SK-N-MC (cell line): ENCODE results near the gene MAPK1IP1L.

ENCODE experiments used
- DNase-seq: peaks from one replicate; pipeline ENCODE4 v3.0.0-alpha.2; 2011; ENCODE audit warnings: low read depth, low spot score
- H3K27ac ChIP-seq: fragments of 200-600 bp; sonication (generic); 2 replicates; pipeline ENCODE4 v1.5.1; 2016; ENCODE audit warnings: mixed run types
- H3K36me3 ChIP-seq: fragments of 200-600 bp; sonication (generic); 2 replicates; pipeline ENCODE4 v1.6.1; 2017; ENCODE audit warnings: antibody characterized with exemption, low read length, mixed read lengths; ENCODE audit not compliant: insufficient read depth
- H3K4me3 ChIP-seq: fragments of 200-600 bp; sonication (generic); 2 replicates; pipeline ENCODE4 v1.5.1; 2016
- H3K9ac ChIP-seq: fragments of 200-600 bp; sonication (generic); 2 replicates; pipeline ENCODE4 v1.8.0; 2017; ENCODE audit warnings: mixed run types, mixed read lengths; ENCODE audit not compliant: insufficient read length
- H3K9me3 ChIP-seq: fragments of 200-600 bp; sonication (generic); 2 replicates; pipeline ENCODE4 v1.6.1; 2017; ENCODE audit warnings: low read depth, mild to moderate bottlenecking, antibody characterized with exemption, low read length, moderate library complexity, mixed read lengths
- EZH2 ChIP-seq: fragments of 200-600 bp; sonication (generic); IDR thresholded peaks from one replicate; pipeline ENCODE4 v1.6.1; 2017; ENCODE audit warnings: antibody characterized with exemption
- FOXP2 ChIP-seq: optimal IDR thresholded peaks from 2 replicates; pipeline ENCODE3; 2011; ENCODE audit warnings: mild to moderate bottlenecking, moderate library complexity; ENCODE audit not compliant: insufficient read depth; ENCODE audit errors: extremely low read length, control extremely low read depth
- POLR2AphosphoS5 ChIP-seq: IDR thresholded peaks from 2 replicates; pipeline ENCODE4 v1.6.1; 2012; ENCODE audit warnings: mild to moderate bottlenecking, low read depth, low read length, borderline replicate concordance

The MAPK1IP1L gene

GRCh38 chr14:55101698-55102097 lies 50.3 kb downstream of the MAPK1IP1L start:
- no peak for TF ChIP-seq POLR2AphosphoS5
- Histone ChIP-seq H3K36me3 (no peaks in the 10 kb centered on the region), H3K9ac (peak overlapping the region; percentile 34), H3K27ac (peak overlapping the region; percentile 99), H3K9me3 (no peaks in the 10 kb centered on the region), H3K4me3 (peak overlapping the region; percentile 63)
- DNase-seq, result no peak

- Histone ChIP-seq H3K9me3 (no peaks in the 10 kb centered on the region), H3K9ac (peak overlapping the region; percentile 68), H3K4me3 (peak overlapping the region; percentile 63), H3K36me3 (no peaks in the 10 kb centered on the region), H3K27ac (peak overlapping the region; percentile 99)
- peak; percentile 95 for DNase-seq
- no peak for TF ChIP-seq EZH2
- peak; percentile 99 for TF ChIP-seq FOXP2
- peak; percentile 76 for TF ChIP-seq POLR2AphosphoS5
These were observed 50.7 kb downstream of the MAPK1IP1L start for GRCh38 chr14:55102141-55102621.

- Histone ChIP-seq H3K36me3 (no peaks in the 10 kb centered on the region), H3K9me3 (no peaks in the 10 kb centered on the region), H3K4me3 (peak overlapping the region; percentile 63), H3K9ac (peak overlapping the region; percentile 68), H3K27ac (peak overlapping the region; percentile 99)
- DNase-seq, result no peak
- no peak for TF ChIP-seq FOXP2
These were observed 51.7 kb downstream of the MAPK1IP1L start for GRCh38 chr14:55103005-55103640.

GRCh38 chr14:55103971-55104954 lies 52.8 kb downstream of the MAPK1IP1L start:
- Histone ChIP-seq H3K27ac (peak overlapping the region; percentile 99), H3K36me3 (no peaks in the 10 kb centered on the region), H3K4me3 (no peak overlapping the region), H3K9ac (no peak overlapping the region), H3K9me3 (no peaks in the 10 kb centered on the region)
- TF ChIP-seq FOXP2 (no peak), POLR2AphosphoS5 (no peak), EZH2 (no peak)
- DNase-seq, result no peak

GRCh38 chr14:55105991-55106390 lies 54.5 kb downstream of the MAPK1IP1L start:
- Histone ChIP-seq H3K9me3 (no peaks in the 10 kb centered on the region), H3K9ac (no peak overlapping the region), H3K36me3 (no peaks in the 10 kb centered on the region), H3K27ac (no peak overlapping the region), H3K4me3 (no peak overlapping the region)
- TF ChIP-seq EZH2 (no peak), FOXP2 (no peak), POLR2AphosphoS5 (no peak)
- no peak for DNase-seq

GRCh38 chr14:55107766-55108554 lies 56.5 kb downstream of the MAPK1IP1L start:
- H3K9ac ChIP-seq, result peak overlapping the region; percentile 33
- H3K9me3 ChIP-seq, result no peaks in the 10 kb centered on the region
- no peak for TF ChIP-seq FOXP2
- no peak for TF ChIP-seq POLR2AphosphoS5
- TF ChIP-seq EZH2, result no peak
- peak overlapping the region; percentile 77 for H3K27ac ChIP-seq
- H3K4me3 ChIP-seq, result no peak overlapping the region
- DNase-seq, result no peak
- H3K36me3 ChIP-seq, result no peaks in the 10 kb centered on the region

- H3K36me3 ChIP-seq, result no peaks in the 10 kb centered on the region
- no peaks in the 10 kb centered on the region for H3K9me3 ChIP-seq
- H3K27ac ChIP-seq, result no peak overlapping the region
- DNase-seq, result no peak
- H3K9ac ChIP-seq, result no peak overlapping the region
- H3K4me3 ChIP-seq, result no peak overlapping the region
- no peak for TF ChIP-seq FOXP2
These were observed 58.4 kb downstream of the MAPK1IP1L start for GRCh38 chr14:55109836-55110235.

- DNase-seq, result no peak
- Histone ChIP-seq H3K9ac (no peak overlapping the region), H3K36me3 (no peaks in the 10 kb centered on the region), H3K4me3 (no peak overlapping the region), H3K27ac (no peak overlapping the region), H3K9me3 (no peaks in the 10 kb centered on the region)
- TF ChIP-seq POLR2AphosphoS5 (no peak), EZH2 (no peak), FOXP2 (no peak)
These were observed 59.8 kb downstream of the MAPK1IP1L start for GRCh38 chr14:55111122-55111708.

GRCh38 chr14:55114720-55115119 lies 63.3 kb downstream of the MAPK1IP1L start:
- Histone ChIP-seq H3K27ac (no peak overlapping the region), H3K36me3 (no peaks in the 10 kb centered on the region), H3K9ac (no peak overlapping the region), H3K9me3 (no peaks in the 10 kb centered on the region), H3K4me3 (no peak overlapping the region)
- TF ChIP-seq EZH2 (no peak), POLR2AphosphoS5 (no peak), FOXP2 (no peak)
- no peak for DNase-seq
